Astrocyte of the spinal cord (primary cell): Measurements from ENCODE around the gene PTPRD.
"Not testable (repeated sequence)": the region's sequence is repeated elsewhere in the genome, so short reads cannot be mapped to it uniquely, and the experiment has no call there.

Source experiments
- DNase-seq: peaks from one replicate; pipeline ENCODE4 v3.0.0; 2011; ENCODE audit warnings: low read depth, low spot score
- H3K4me3 ChIP-seq: 2 replicates; pipeline ENCODE4 v1.5.1; 2011; ENCODE audit warnings: low read depth, mild to moderate bottlenecking, low read length, moderate library complexity
- CTCF ChIP-seq: IDR thresholded peaks from 2 replicates; pipeline ENCODE4 v1.5.1; 2012; ENCODE audit warnings: low read depth, mild to moderate bottlenecking, low read length, inconsistent platforms
- in situ Hi-C: cut with HindIII; loops from 2 replicates; pipeline ENCODE4 v1.10.0; 2017; ENCODE audit warnings: low sequenced_read_pairs

PTPRD gene

GRCh38 chr9:9483175-9483574 lies 1129.6 kb downstream of the PTPRD start:
- no peak overlapping the region for H3K4me3 ChIP-seq
- in situ Hi-C loops: no loop called here
- DNase-seq: no peak
- TF ChIP-seq CTCF: no peak

- in situ Hi-C loops: no loop called here
- TF ChIP-seq CTCF: no peak
- no peak overlapping the region for H3K4me3 ChIP-seq
- no peak for DNase-seq
These were observed 1134.1 kb downstream of the PTPRD start for GRCh38 chr9:9478741-9479140.

DNA sequence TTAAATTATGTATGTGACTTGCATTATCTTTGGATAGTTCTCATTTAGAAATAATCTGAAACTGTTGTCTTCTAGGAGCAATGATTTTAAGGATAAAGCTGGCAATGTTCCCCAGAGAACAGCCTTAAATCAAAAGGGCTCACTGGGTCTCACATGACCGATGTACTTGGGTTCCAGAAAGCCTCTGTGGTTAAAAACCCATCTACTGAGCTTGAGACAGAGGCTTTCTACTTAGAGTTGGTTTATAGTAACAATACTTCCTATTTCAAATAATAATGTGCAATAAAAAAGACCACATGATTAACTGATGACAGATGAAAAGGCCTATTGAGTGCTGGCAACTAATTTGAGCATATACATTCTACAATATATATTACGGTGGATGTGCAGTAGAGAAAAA lies 1143.5 kb downstream of the PTPRD start:
- no peak for TF ChIP-seq CTCF
- H3K4me3 ChIP-seq: no peak overlapping the region
- in situ Hi-C loops: no loop called here
- DNase-seq: no peak

DNA sequence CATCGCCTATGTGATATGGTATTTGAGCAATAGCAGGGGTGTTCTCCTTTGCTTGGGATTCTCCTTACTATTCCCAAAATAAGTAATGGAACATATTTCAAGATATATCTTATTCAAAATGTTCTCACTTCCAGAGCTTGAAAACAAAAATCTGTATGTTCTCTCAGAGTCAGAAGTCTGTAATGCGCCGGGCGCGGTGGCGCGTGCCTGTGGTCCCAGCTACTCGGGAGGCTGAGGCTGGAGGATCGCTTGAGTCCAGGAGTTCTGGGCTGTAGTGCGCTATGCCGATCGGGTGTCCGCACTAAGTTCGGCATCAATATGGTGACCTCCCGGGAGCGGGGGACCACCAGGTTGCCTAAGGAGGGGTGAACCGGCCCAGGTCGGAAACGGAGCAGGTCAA lies 1170.9 kb downstream of the PTPRD start:
- in situ Hi-C loops: not testable (repeated sequence)

DNA sequence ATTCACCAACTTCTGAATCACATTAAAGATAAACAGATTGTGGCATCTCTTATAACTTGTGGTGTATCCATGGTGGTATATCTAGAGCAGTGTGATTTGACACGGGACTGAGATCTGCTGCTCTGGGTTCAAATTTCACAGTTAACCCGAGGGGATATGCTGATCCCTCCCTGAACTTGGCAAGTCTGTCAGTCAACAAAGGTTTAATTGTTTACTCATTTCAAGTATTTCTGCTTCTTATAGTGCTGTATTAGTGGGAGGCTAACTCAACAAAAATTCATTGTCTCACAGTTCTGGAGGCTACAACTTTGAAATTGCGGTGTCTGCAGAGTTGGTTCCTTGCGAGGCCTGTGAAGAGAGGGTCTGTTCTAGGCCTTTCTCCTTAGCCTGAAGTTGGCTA lies 1175.2 kb downstream of the PTPRD start:
- no peak for DNase-seq
- in situ Hi-C loops: no loop called here
- no peak overlapping the region for H3K4me3 ChIP-seq
- no peak for TF ChIP-seq CTCF

More for the DNA sequence above, 1170.9 kb downstream of the PTPRD start:
- not testable (repeated sequence) for H3K4me3 ChIP-seq, DNase-seq

GRCh38 chr9:9426454-9426853 lies 1186.3 kb downstream of the PTPRD start:
- in situ Hi-C loops, H3K4me3 ChIP-seq, DNase-seq: not testable (repeated sequence)

DNA sequence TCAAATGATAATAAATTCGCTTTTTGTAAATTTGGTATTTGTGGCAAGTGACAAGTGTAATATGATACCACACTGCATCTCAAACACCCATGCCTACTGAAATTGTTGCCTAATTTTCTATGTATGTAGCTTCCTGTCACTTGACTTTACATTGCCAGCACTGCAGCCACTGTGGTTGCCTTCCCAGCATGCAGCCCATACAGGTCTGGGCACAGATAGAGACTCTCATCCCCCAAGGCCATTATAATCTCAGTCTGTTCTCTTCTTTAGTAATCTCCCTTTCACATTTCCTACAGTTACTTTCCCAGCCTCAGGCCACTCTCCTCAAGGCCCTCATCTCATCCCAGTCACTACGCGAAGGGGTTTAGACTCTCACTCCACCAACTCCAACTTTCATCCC lies 1200.6 kb downstream of the PTPRD start:
- DNase-seq: no peak
- no peak for TF ChIP-seq CTCF
- in situ Hi-C loops: no loop called here
- H3K4me3 ChIP-seq: no peak overlapping the region

DNA sequence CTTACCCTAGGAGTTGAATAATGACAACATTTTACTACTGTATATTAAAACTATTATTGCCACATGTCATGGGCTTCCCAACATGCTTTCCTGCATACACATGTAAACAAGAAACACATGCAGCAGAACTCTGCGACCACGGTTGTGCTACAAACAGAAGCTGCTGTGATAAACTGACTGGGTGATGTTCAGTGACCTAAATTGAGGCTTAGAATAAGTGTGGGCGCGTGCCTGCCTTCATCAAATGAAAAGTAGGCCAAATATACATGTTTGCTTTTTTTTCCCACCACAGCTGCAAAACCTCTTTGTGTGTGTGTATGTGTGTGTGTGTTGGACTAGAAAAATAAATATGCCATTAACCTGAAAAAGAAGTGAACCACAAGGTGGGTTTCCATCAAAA lies 1202.1 kb downstream of the PTPRD start:
- in situ Hi-C loops: no loop called here
- no peak for DNase-seq
- no peak for TF ChIP-seq CTCF
- no peak overlapping the region for H3K4me3 ChIP-seq
